ENCODE measurements around the gene EXOC4. TPM values are rescaled to one million over a fixed set of nuclear protein-coding genes. Genes with fewer than 3 reads are reported as not detected.

EXOC4 gene
- total RNA-seq, 2 experiments from 2014 or later, result 58.0 to 59.9 TPM

GRCh38 chr7:133962646-133963045, 709.8 kb downstream of the EXOC4 start:
- Histone ChIP-seq H3K4me3 (ENCODE audit: low read length) (no peak overlapping the region), H3K4me1 (ENCODE audit: insufficient read depth, low read length) (no peaks in the 10 kb centered on the region), H3K27ac (ENCODE audit: low read depth in 1 of 2, low read length in 2 of 2) (no peak overlapping the region), H3K9me3 (ENCODE audit: control insufficient read depth in 1 of 2, insufficient read depth in 1 of 2, low read length in 2 of 2) (no peaks in the 10 kb centered on the region), H3K27me3 (ENCODE audit: control insufficient read depth in 1 of 2, insufficient read depth in 2 of 2, low read length in 2 of 2) (no peaks in the 10 kb centered on the region), H3K36me3 (ENCODE audit: insufficient read depth, low read length) (no peaks in the 10 kb centered on the region)
- no peaks in the 10 kb centered on the region for H3K4me1 Mint-ChIP-seq (ENCODE audit: low read depth)
- H3K36me3 Mint-ChIP-seq (ENCODE audit: low read depth), result peaks cover 81% of the 10 kb centered on the region
- ATAC-seq (ENCODE audit: poor library complexity) (no peak), DNase-seq (no peak)
- no peak for TF ChIP-seq CTCF (IDR thresholded peaks at IDR 0.05)
- CTCF ChIA-PET, result no interaction called here
- no peak overlapping the region for H3K27ac Mint-ChIP-seq
- H3K27me3 Mint-ChIP-seq, result no peaks in the 10 kb centered on the region
- peaks cover 19% of the 10 kb centered on the region for H3K9me3 Mint-ChIP-seq
- H3K4me3 Mint-ChIP-seq, result no peak overlapping the region
- POLR2A ChIA-PET, result no interaction called here
- intact Hi-C loops (cut with DNase I, micrococcal nuclease), result no loop called here

DNA sequence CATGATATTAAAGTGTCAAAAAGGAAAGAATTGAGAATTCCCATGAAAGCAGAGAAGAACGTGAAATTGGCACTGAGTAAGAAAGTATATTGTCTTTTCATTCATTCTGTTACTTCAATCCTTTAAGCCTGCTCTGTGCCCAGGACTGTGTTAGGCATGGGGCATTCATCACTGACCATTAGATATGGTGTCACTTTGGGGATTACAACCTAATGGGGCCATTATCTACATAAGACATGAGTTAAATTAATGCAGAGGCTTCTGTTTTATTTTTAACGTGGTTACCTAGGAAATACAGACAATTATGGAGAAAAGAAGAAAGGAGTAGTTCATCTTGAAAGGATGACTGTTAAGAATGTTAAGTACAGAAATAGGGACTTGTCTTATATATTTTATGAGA, 710.8 kb downstream of the EXOC4 start:
- Histone ChIP-seq H3K27me3 (ENCODE audit: control insufficient read depth in 1 of 2, insufficient read depth in 2 of 2, low read length in 2 of 2) (no peaks in the 10 kb centered on the region), H3K9me3 (ENCODE audit: control insufficient read depth in 1 of 2, insufficient read depth in 1 of 2, low read length in 2 of 2) (no peaks in the 10 kb centered on the region), H3K4me3 (ENCODE audit: low read length) (no peak overlapping the region), H3K36me3 (ENCODE audit: insufficient read depth, low read length) (no peaks in the 10 kb centered on the region), H3K4me1 (ENCODE audit: insufficient read depth, low read length) (no peaks in the 10 kb centered on the region), H3K27ac (ENCODE audit: low read depth in 1 of 2, low read length in 2 of 2) (no peak overlapping the region)
- Mint-ChIP-seq H3K36me3 (ENCODE audit: low read depth) (peaks cover 90% of the 10 kb centered on the region), H3K27me3 (no peaks in the 10 kb centered on the region), H3K4me3 (no peak overlapping the region), H3K4me1 (ENCODE audit: low read depth) (no peaks in the 10 kb centered on the region), H3K27ac (no peak overlapping the region), H3K9me3 (peaks cover 25% of the 10 kb centered on the region)
- TF ChIP-seq CTCF (IDR thresholded peaks at IDR 0.05), result no peak
- ChIA-PET POLR2A (no interaction called here), CTCF (no interaction called here)
- ATAC-seq (ENCODE audit: poor library complexity), result no peak
- intact Hi-C loops (cut with DNase I, micrococcal nuclease), result no loop called here
- DNase-seq, result no peak

- CTCF ChIA-PET, result no interaction called here
- Mint-ChIP-seq H3K4me1 (ENCODE audit: low read depth) (no peaks in the 10 kb centered on the region), H3K4me3 (no peak overlapping the region), H3K27ac (no peak overlapping the region), H3K36me3 (ENCODE audit: low read depth) (peaks cover 36% of the 10 kb centered on the region), H3K27me3 (no peaks in the 10 kb centered on the region), H3K9me3 (peaks cover 21% of the 10 kb centered on the region)
- Histone ChIP-seq H3K9me3 (ENCODE audit: control insufficient read depth in 1 of 2, insufficient read depth in 1 of 2, low read length in 2 of 2) (no peaks in the 10 kb centered on the region), H3K4me3 (ENCODE audit: low read length) (no peak overlapping the region), H3K27me3 (ENCODE audit: control insufficient read depth in 1 of 2, insufficient read depth in 2 of 2, low read length in 2 of 2) (no peaks in the 10 kb centered on the region), H3K4me1 (ENCODE audit: insufficient read depth, low read length) (no peaks in the 10 kb centered on the region), H3K27ac (ENCODE audit: low read depth in 1 of 2, low read length in 2 of 2) (no peak overlapping the region), H3K36me3 (ENCODE audit: insufficient read depth, low read length) (no peaks in the 10 kb centered on the region)
- POLR2A ChIA-PET, result no interaction called here
- DNase-seq (no peak), ATAC-seq (ENCODE audit: poor library complexity) (no peak)
- TF ChIP-seq CTCF (IDR thresholded peaks at IDR 0.05), result no peak
- intact Hi-C loops (cut with DNase I, micrococcal nuclease), result no loop called here
Measured at GRCh38 chr7:133971625-133972024, 718.7 kb downstream of the EXOC4 start.
